Caco-2 (cell line): ENCODE results near the gene FLT4. TPM values are rescaled to one million over a fixed set of nuclear protein-coding genes. Genes with fewer than 3 reads are reported as not detected.

Experiments used
- BruUV-seq: library from RNA; stranded (reverse); fragments of 400-500 nt; replicated peaks from 2 replicates; lab custom pipeline; 2021; lab: Mats Ljungman, UMichigan
- CTCF ChIA-PET: fragments of 300-600 bp; sonication (Branson Sonifier 250); formaldehyde crosslinking; loops from one replicate; lab custom pipeline; 2022; ENCODE audit warnings: antibody characterized with exemption; lab: Charles Lee
- POLR2A ChIA-PET: fragments of 300-600 bp; sonication (Branson Sonifier 250); formaldehyde crosslinking; loops from one replicate; lab custom pipeline; 2022; ENCODE audit warnings: antibody characterized with exemption; lab: Charles Lee
- DNase-seq, 2 experiments: peaks; one replicate each; pipeline versions ENCODE4 v3.0.0 to v3.0.0-alpha.2; 2020 to 2022
- H3K27me3 ChIP-seq: replicated peaks from 2 replicates; pipeline ENCODE4 v1.6.0; 2011; ENCODE audit warnings: low read length; ENCODE audit not compliant: control insufficient read depth, insufficient read depth
- H3K36me3 ChIP-seq: 2 replicates; pipeline ENCODE4 v1.5.1; 2011; ENCODE audit warnings: low read length; ENCODE audit not compliant: control insufficient read depth, insufficient read depth
- H3K4me1 ChIP-seq: fragments of 250-450 bp; sonication (Bioruptor Pico); 2 replicates; pipeline ENCODE4 v1.5.1; 2020; ENCODE audit warnings: mild to moderate bottlenecking
- H3K4me3 ChIP-seq: 2 replicates; pipeline ENCODE4 v1.5.1; 2011; ENCODE audit warnings: low read depth, mild to moderate bottlenecking, control low read depth, low read length
- H3K9me3 ChIP-seq: fragments of 250-450 bp; sonication (Bioruptor Pico); 2 replicates; pipeline ENCODE4 v1.5.1; 2020; ENCODE audit warnings: mild to moderate bottlenecking, moderate library complexity
- H3K27ac Mint-ChIP-seq: one replicate; pipeline ENCODE4 v1.8.0; 2022; ENCODE audit warnings: mixed read lengths; ENCODE audit not compliant: unreplicated experiment
- H3K27me3 Mint-ChIP-seq: one replicate; pipeline ENCODE4 v1.8.0; 2022; ENCODE audit warnings: mixed read lengths; ENCODE audit not compliant: insufficient read depth, unreplicated experiment
- H3K36me3 Mint-ChIP-seq: one replicate; pipeline ENCODE4 v1.8.0; 2022; ENCODE audit warnings: mild to moderate bottlenecking, mixed read lengths; ENCODE audit not compliant: insufficient read depth, unreplicated experiment
- H3K4me1 Mint-ChIP-seq: one replicate; pipeline ENCODE4 v1.8.0; 2022; ENCODE audit warnings: low read depth, mixed read lengths; ENCODE audit not compliant: unreplicated experiment
- H3K4me3 Mint-ChIP-seq: one replicate; pipeline ENCODE4 v1.8.0; 2022; ENCODE audit warnings: mild to moderate bottlenecking, moderate library complexity, mixed read lengths; ENCODE audit not compliant: unreplicated experiment
- H3K9me3 Mint-ChIP-seq: one replicate; pipeline ENCODE4 v1.8.0; 2022; ENCODE audit warnings: mixed read lengths; ENCODE audit not compliant: unreplicated experiment
- CTCF ChIP-seq, 2 experiments: fragments of 200-600 bp in 1 of 2; IDR thresholded peaks; 1 replicate in 1 of 2; 2 replicates in 1 of 2; pipeline versions ENCODE4 v1.5.1 to v1.8.0; 2011 to 2022; ENCODE audit warnings: antibody characterized with exemption in 1 of 2, control low read depth in 1 of 2, inconsistent platforms in 1 of 2, low read depth in 1 of 2, low read length in 1 of 2, mild to moderate bottlenecking in 1 of 2, moderate library complexity in 1 of 2; ENCODE audit not compliant: insufficient read depth in 1 of 2, severe bottlenecking in 1 of 2, unreplicated experiment in 1 of 2
- intact Hi-C: fragments of 100-400 bp; cut with micrococcal nuclease; formaldehyde crosslinking; loops from one replicate; pipeline ENCODE4 v1.10.0; 2022; ENCODE audit not compliant: unreplicated experiment
- total RNA-seq: library from RNA; stranded (reverse); gene quantifications from 2 replicates; pipeline ENCODE4 v1.2.3, GENCODE V29; 2022

Gene FLT4
- total RNA-seq, 1 experiment from 2014 or later: not detected

- Mint-ChIP-seq H3K36me3 (no peaks in the 10 kb centered on the region), H3K4me3 (no peak overlapping the region), H3K4me1 (no peaks in the 10 kb centered on the region), H3K9me3 (no peaks in the 10 kb centered on the region), H3K27ac (no peak overlapping the region), H3K27me3 (no peaks in the 10 kb centered on the region)
- H3K36me3 ChIP-seq: no peaks in the 10 kb centered on the region
- TF ChIP-seq CTCF (IDR thresholded peaks at IDR 0.05; ENCODE audit: insufficient read depth in 1 of 2, low read depth in 1 of 2, low read length in 1 of 2, severe bottlenecking in 1 of 2, unreplicated experiment in 1 of 2): no peak
- H3K9me3 ChIP-seq: no peaks in the 10 kb centered on the region
- intact Hi-C loops: no loop called here
- no peaks in the 10 kb centered on the region for H3K27me3 ChIP-seq
- ChIA-PET POLR2A (no interaction called here), CTCF (interaction anchor here (0.5 kb wide), 1 partner anchor 21 kb away, joined by 3 read pairs; no protein-coding TSS in a partner anchor)
- no peaks in the 10 kb centered on the region for H3K4me1 ChIP-seq
- BruUV-seq: no TSS peak
- H3K4me3 ChIP-seq: no peak overlapping the region
- no peak for DNase-seq
Measured at GRCh38 chr5:180629831-180630382, 19.5 kb downstream of the FLT4 start.

DNA sequence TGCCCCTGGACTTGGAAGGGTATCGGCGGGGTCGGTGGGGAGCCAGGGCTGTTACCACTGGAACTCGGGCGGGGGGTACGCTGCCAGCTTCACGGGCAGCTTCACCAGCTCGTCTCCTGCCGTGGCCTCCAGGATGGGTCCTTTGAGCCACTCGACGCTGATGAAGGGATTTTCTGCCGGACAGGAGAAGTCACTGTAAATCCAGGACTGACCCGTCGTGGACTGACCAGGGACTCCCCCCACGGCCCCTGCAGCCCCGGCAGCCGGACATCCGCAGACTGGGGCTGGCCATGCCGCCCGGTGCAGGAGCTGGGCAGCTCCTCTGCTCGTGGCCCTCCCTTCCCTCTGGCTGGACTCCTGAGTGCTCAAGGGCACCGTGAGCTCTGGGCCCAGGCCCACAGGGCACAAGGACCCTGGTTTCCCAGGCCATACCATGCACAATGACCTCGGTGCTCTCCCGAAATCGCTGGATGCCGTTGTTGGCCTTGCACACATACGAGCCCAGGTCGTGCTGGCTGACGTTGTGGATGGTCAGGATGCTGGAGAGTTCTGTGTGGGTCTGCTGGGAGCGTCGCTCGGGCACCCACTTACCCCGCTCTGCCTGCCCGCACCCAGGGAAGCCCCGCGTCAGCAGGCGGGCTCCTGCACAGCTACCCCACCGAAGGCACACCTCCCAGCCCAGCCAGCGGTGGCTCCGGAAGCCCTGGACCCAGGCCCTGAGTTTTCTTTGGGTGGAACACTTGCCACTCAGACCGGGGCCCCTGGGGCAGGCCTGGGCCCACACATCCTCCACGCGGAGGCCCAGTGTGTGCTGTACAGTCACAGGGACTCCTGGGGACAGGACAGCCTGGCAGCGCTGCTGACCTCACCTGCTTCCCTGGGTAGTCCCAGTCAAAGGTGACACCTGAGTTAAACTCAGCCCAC, 20.3 kb downstream of the FLT4 start:
- Mint-ChIP-seq H3K9me3 (no peaks in the 10 kb centered on the region), H3K4me3 (no peak overlapping the region), H3K27ac (no peak overlapping the region), H3K4me1 (no peaks in the 10 kb centered on the region), H3K27me3 (no peaks in the 10 kb centered on the region), H3K36me3 (no peaks in the 10 kb centered on the region)
- H3K36me3 ChIP-seq: no peaks in the 10 kb centered on the region
- TF ChIP-seq CTCF (IDR thresholded peaks at IDR 0.05; ENCODE audit: insufficient read depth in 1 of 2, low read depth in 1 of 2, low read length in 1 of 2, severe bottlenecking in 1 of 2, unreplicated experiment in 1 of 2): no peak
- H3K27me3 ChIP-seq: no peaks in the 10 kb centered on the region
- H3K4me3 ChIP-seq: no peak overlapping the region
- ChIA-PET CTCF (no interaction called here), POLR2A (no interaction called here)
- no peak for DNase-seq
- H3K4me1 ChIP-seq: no peaks in the 10 kb centered on the region
- intact Hi-C loops: no loop called here
- H3K9me3 ChIP-seq: no peaks in the 10 kb centered on the region
- no TSS peak for BruUV-seq

DNA sequence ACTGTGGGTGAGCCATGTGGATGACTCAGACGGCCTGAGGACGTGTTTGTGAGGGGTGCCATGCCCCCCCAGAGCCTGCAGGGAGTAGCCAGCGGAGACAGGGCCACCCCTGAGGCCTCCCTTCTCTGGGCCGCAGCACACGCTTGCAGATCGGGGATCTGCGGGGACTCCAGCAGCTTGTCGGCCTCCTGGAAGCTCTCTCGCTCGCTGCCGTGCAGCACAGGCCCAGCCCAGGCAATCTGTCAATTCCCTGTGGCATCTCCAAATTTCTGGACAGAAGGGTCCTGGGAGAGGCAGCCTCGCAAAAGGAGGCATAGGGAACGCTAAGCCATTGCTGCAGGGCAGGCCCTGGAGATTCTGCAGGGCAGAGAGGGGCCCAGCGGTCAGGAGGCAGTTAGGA, 21.2 kb downstream of the FLT4 start:
- no peaks in the 10 kb centered on the region for H3K9me3 ChIP-seq
- BruUV-seq: no TSS peak
- ChIA-PET CTCF (no interaction called here), POLR2A (no interaction called here)
- Mint-ChIP-seq H3K36me3 (no peaks in the 10 kb centered on the region), H3K4me3 (no peak overlapping the region), H3K9me3 (no peaks in the 10 kb centered on the region), H3K27ac (no peak overlapping the region), H3K4me1 (no peaks in the 10 kb centered on the region), H3K27me3 (no peaks in the 10 kb centered on the region)
- no peaks in the 10 kb centered on the region for H3K4me1 ChIP-seq
- no peaks in the 10 kb centered on the region for H3K36me3 ChIP-seq
- no peak overlapping the region for H3K4me3 ChIP-seq
- TF ChIP-seq CTCF (IDR thresholded peaks at IDR 0.05; ENCODE audit: insufficient read depth in 1 of 2, low read depth in 1 of 2, low read length in 1 of 2, severe bottlenecking in 1 of 2, unreplicated experiment in 1 of 2): no peak
- DNase-seq: no peak
- H3K27me3 ChIP-seq: no peaks in the 10 kb centered on the region
- intact Hi-C loops: no loop called here
